Esophagus squamous epithelium (tissue), 5 donors: ENCODE data around the gene SLC24A3. TPM values are rescaled to one million over a fixed set of nuclear protein-coding genes. Genes with fewer than 3 reads are reported as not detected.

Experiments
- DNase-seq: peaks from one replicate; lab custom pipeline; 2025; lab: John Stamatoyannopoulos, UW
- H3K27ac ChIP-seq, 4 donors: fragments of 200-600 bp; sonication (generic); one replicate each; pipeline ENCODE4 v1.5.1; 2016 to 2019; ENCODE audit warnings: mild to moderate bottlenecking in 1 of 4
- H3K27me3 ChIP-seq, 4 donors: fragments of 200-600 bp; sonication (generic); 1 replicate in 3 of 4; 2 replicates in 1 of 4; pipeline versions ENCODE4 v1.5.1 to v1.6.0; 2017 to 2021; ENCODE audit warnings: antibody characterized with exemption in 1 of 4
- H3K36me3 ChIP-seq, 3 donors: fragments of 200-600 bp; sonication (generic); one replicate each; pipeline ENCODE4 v1.5.1; 2016 to 2019
- H3K4me1 ChIP-seq, 3 donors: fragments of 200-600 bp; sonication (generic); one replicate each; pipeline ENCODE4 v1.5.1; 2017 to 2019
- H3K4me3 ChIP-seq, 4 donors: fragments of 200-600 bp; sonication (generic); 1 replicate in 3 of 4; 2 replicates in 1 of 4; pipeline ENCODE4 v1.5.1; 2016 to 2019; ENCODE audit warnings: mild to moderate bottlenecking in 2 of 4, moderate library complexity in 1 of 4
- H3K9me3 ChIP-seq, 3 donors: fragments of 200-600 bp; sonication (generic); one replicate each; pipeline ENCODE4 v1.5.1; 2016 to 2019
- POLR2A ChIP-seq, 4 donors: fragments of 450-650 bp; IDR thresholded peaks; one replicate each; pipeline ENCODE4 v1.6.1; 2017; ENCODE audit warnings: antibody characterized with exemption in 4 of 4, mild to moderate bottlenecking in 4 of 4, moderate library complexity in 3 of 4
- WGBS, 2 donors: methylation state at CpG; one replicate each; pipeline ENCODE4 v1.1.5; 2018; 5-methylcytosine and 5-hydroxymethylcytosine counted together
- intact Hi-C: fragments of 100-400 bp; cut with DNase I; formaldehyde crosslinking; loops from one replicate; pipeline ENCODE4 v1.15.0; 2022
- total RNA-seq, 4 donors: library from RNA; depleted of rRNA; stranded (reverse); fragments of >200 nt; gene quantifications; one replicate each; pipeline ENCODE4 v1.1.0, GENCODE V29; 2016
- TF ChIP-seq, protein P1 (sequence below), 6 experiments: fragments of 450-650 bp in 4 of 6; fragments of 200-600 bp in 2 of 6; sonication (generic) in 2 of 6; IDR thresholded peaks; one replicate each; pipeline ENCODE4 v1.5.1; 2016 to 2019; ENCODE audit warnings: antibody characterized with exemption in 6 of 6, mild to moderate bottlenecking in 4 of 6, moderate library complexity in 4 of 6
- donor health status: DM: yes; HTN: yes; CAD: no.

The SLC24A3 gene
- total RNA-seq, 4 donors from 2014 or later = 3.0 to 8.2 (median 6.1) TPM

DNA sequence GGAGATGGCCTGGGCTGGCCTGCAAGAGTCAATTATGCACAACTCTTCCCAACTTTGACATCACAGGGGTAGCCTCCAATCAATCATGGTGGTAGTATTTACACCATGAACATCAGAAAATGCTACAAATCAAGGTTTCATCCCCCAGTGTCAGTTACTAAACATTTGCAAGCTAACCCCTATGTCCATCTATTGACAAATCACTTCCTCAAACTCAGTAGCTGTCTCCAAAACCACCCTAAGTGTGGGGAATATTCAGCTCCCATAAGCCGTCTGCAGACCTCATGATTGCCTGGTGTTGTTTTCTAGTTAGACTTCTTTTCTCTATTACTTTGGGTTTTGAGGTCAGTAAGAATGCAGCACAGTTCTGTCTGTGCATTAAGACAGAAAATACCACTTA is 344.8 kb downstream of the SLC24A3 start:
- Histone ChIP-seq H3K9me3 (no peaks in the 10 kb centered on the region), H3K4me1 (peaks cover 0 to 5% (median under 1%) of the 10 kb centered on the region in 3 donors), H3K27ac (no peak overlapping the region), H3K27me3 (no peaks in the 10 kb centered on the region), H3K36me3 (no peaks in the 10 kb centered on the region), H3K4me3 (no peak overlapping the region)
- WGBS, 2 donors = 60 to 77% methylated on average over 1 of the region's 1 CpG
- intact Hi-C loops = no loop called here
- no peak for TF ChIP-seq POLR2A (IDR thresholded peaks at IDR 0.05)
- TF ChIP-seq, protein P1, sequence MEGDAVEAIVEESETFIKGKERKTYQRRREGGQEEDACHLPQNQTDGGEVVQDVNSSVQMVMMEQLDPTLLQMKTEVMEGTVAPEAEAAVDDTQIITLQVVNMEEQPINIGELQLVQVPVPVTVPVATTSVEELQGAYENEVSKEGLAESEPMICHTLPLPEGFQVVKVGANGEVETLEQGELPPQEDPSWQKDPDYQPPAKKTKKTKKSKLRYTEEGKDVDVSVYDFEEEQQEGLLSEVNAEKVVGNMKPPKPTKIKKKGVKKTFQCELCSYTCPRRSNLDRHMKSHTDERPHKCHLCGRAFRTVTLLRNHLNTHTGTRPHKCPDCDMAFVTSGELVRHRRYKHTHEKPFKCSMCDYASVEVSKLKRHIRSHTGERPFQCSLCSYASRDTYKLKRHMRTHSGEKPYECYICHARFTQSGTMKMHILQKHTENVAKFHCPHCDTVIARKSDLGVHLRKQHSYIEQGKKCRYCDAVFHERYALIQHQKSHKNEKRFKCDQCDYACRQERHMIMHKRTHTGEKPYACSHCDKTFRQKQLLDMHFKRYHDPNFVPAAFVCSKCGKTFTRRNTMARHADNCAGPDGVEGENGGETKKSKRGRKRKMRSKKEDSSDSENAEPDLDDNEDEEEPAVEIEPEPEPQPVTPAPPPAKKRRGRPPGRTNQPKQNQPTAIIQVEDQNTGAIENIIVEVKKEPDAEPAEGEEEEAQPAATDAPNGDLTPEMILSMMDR (IDR thresholded peaks at IDR 0.05) = no peak
- DNase-seq = no peak

DNA sequence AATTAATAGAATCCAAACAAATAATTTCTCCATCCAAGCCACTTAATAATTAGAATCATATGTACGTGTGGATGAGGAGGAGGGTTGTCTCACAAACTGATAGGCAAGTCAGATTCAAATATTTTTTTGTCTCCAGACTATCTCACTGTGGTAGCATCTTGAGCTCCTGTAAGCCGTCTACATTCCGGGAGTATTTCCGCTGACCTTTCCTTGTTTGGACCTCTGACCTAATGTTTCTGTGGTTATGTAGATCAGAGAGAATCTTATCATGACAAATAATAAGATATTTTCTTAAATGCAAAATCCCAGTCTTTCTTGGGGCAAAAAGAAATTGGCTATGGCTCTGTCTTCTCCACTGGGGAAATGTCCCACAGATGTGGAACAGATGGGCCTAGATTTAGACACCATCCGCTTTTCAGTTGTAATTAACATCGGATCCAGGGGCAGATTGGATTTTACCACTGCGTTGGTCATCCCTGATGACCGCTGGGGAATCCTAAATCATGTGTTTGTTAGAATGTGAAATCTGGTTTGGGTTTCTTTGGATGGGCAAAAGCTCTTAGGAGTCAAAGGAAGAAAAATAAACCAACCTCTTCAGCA is 348.5 kb downstream of the SLC24A3 start:
- H3K4me1 ChIP-seq = no peaks in the 10 kb centered on the region
- no peak overlapping the region for H3K27ac ChIP-seq
- H3K36me3 ChIP-seq = no peaks in the 10 kb centered on the region
- no peaks in the 10 kb centered on the region for H3K9me3 ChIP-seq
- TF ChIP-seq POLR2A (IDR thresholded peaks at IDR 0.05) = no peak
- TF ChIP-seq, protein P1 (IDR thresholded peaks at IDR 0.05) = no peak
- no peaks in the 10 kb centered on the region for H3K27me3 ChIP-seq
- no peak overlapping the region for H3K4me3 ChIP-seq
- 62 to 64% methylated on average over 8 of the region's 8 CpGs for WGBS, 2 donors
- no peak for DNase-seq
- intact Hi-C loops = no loop called here

DNA sequence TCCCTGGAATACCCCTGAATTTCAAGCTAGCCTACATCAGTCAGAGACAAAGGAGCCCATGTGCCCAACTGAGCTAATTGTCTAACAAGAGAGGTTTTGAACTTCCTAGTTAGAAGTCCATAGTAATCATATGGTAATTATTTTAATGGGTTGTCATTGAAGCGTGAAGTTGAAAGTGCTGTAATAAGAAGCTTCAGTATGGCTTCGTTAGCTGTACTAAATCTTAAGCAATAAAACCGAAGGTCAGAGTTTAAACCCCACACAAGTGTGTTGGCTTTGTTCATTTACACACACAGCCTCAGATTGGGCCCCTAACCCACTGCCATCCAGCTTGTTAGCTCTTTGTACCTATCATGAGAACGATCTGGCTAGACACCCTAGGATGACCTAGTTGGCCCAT is 350.0 kb downstream of the SLC24A3 start:
- WGBS, 2 donors = 69 to 84% methylated on average over 4 of the region's 4 CpGs
- H3K36me3 ChIP-seq = no peaks in the 10 kb centered on the region

DNA sequence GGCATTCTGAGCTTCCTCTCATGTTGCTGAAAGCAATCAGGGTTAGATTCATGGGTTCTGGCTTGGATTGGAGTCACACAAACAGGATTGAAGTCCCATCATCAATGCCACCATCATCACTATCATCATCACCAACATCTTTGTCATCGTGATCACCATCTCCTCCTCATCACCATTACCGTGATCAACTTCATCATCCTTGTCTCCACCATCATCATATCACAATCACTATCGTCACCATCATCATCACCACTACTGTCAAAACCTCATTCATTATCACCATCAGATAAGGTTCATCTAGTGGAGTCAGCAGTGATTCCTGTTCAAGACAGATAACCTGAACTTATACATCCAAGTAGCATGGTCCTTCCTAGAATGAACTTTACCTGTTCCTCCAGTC is 351.8 kb downstream of the SLC24A3 start:
- H3K9me3 ChIP-seq = no peaks in the 10 kb centered on the region
- H3K4me1 ChIP-seq = no peaks in the 10 kb centered on the region
- no peak overlapping the region for H3K4me3 ChIP-seq
- 93 to 100% methylated on average over 3 of the region's 3 CpGs for WGBS, 2 donors
- no peaks in the 10 kb centered on the region for H3K27me3 ChIP-seq
- H3K36me3 ChIP-seq = no peaks in the 10 kb centered on the region
- TF ChIP-seq, protein P1 (IDR thresholded peaks at IDR 0.05) = no peak
- no peak for TF ChIP-seq POLR2A (IDR thresholded peaks at IDR 0.05)
- intact Hi-C loops = no loop called here
- no peak for DNase-seq
- no peak overlapping the region for H3K27ac ChIP-seq

More for the DNA sequence above, 350.0 kb downstream of the SLC24A3 start:
- intact Hi-C loops = no loop called here
- H3K4me3 ChIP-seq = no peak overlapping the region
- no peak for DNase-seq
- H3K9me3 ChIP-seq = no peaks in the 10 kb centered on the region
- H3K27ac ChIP-seq = no peak overlapping the region
- no peaks in the 10 kb centered on the region for H3K4me1 ChIP-seq
- no peak for TF ChIP-seq POLR2A (IDR thresholded peaks at IDR 0.05)
- TF ChIP-seq, protein P1 (IDR thresholded peaks at IDR 0.05) = no peak
- no peaks in the 10 kb centered on the region for H3K27me3 ChIP-seq

DNA sequence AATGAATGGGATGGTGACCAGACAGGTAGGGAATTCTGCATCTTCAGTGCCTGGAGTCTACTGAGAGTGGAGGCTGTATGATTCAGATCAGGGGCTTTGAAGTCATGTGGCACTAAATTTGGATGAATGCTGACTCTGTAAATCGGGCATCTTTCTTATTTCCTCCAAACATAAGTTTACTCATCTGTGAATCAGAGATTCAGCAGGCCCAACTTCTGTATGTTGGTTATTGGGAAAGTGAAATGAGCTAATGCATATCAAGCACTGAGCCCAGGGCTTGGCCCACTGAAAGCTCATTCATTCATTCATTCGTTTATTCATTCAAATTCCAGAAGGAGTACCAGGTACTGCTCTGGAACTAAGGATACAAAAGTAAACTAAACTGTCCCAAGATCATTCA is 353.3 kb downstream of the SLC24A3 start:
- Histone ChIP-seq H3K4me1 (no peaks in the 10 kb centered on the region), H3K4me3 (no peak overlapping the region), H3K27ac (no peak overlapping the region), H3K9me3 (no peaks in the 10 kb centered on the region), H3K36me3 (no peaks in the 10 kb centered on the region), H3K27me3 (no peaks in the 10 kb centered on the region)
- TF ChIP-seq, protein P1 (IDR thresholded peaks at IDR 0.05) = no peak
- WGBS, 2 donors = 43 to 44% methylated on average over 2 of the region's 2 CpGs
- no peak for DNase-seq
- intact Hi-C loops = no loop called here
